ENCODE data around the gene CACNG5.
A peak's percentile ranks its signal among the peaks of the same experiment; 100 is the strongest.
"Not testable (repeated sequence)": the region's sequence is repeated elsewhere in the genome, so short reads cannot be mapped to it uniquely, and the experiment has no call there.

The CACNG5 gene

GRCh38 chr17:66849851-66850580 lies 15.1 kb downstream of the CACNG5 start:
- DNase-seq (ENCODE audit: low read depth): no peak

- DNase-seq (ENCODE audit: low read depth): no peak
Measured at GRCh38 chr17:66850692-66851091, 15.8 kb downstream of the CACNG5 start.

- DNase-seq (ENCODE audit: low read depth): no peak
Measured at GRCh38 chr17:66855204-66855603, 20.3 kb downstream of the CACNG5 start.

GRCh38 chr17:66858226-66859083 lies 23.5 kb downstream of the CACNG5 start:
- no peak for DNase-seq (ENCODE audit: low read depth)

- no peak for DNase-seq (ENCODE audit: low read depth)
Measured at GRCh38 chr17:66859353-66859752, 24.4 kb downstream of the CACNG5 start.

- DNase-seq (ENCODE audit: low read depth): no peak
Measured at GRCh38 chr17:66860204-66860603, 25.3 kb downstream of the CACNG5 start.

- DNase-seq (ENCODE audit: low read depth): no peak
Measured at GRCh38 chr17:66863820-66864219, 28.9 kb downstream of the CACNG5 start.

GRCh38 chr17:66865151-66865550 lies 30.2 kb downstream of the CACNG5 start:
- peak; percentile 4 for DNase-seq (ENCODE audit: low read depth)

- no peak for DNase-seq (ENCODE audit: low read depth)
Measured at GRCh38 chr17:66873962-66874361, 39.0 kb downstream of the CACNG5 start.

GRCh38 chr17:66884931-66885330 lies 50.0 kb downstream of the CACNG5 start:
- DNase-seq (ENCODE audit: low read depth): no peak

- DNase-seq (ENCODE audit: low read depth): no peak
Measured at GRCh38 chr17:66885417-66885816, 50.5 kb downstream of the CACNG5 start.

- DNase-seq (ENCODE audit: low read depth): no peak
Measured at GRCh38 chr17:66889480-66890230, 54.7 kb downstream of the CACNG5 start.

GRCh38 chr17:66892246-66892645 lies 57.3 kb downstream of the CACNG5 start:
- no peak for DNase-seq (ENCODE audit: low read depth)

GRCh38 chr17:66893382-66893781 lies 58.5 kb downstream of the CACNG5 start:
- no peak for DNase-seq (ENCODE audit: low read depth)

GRCh38 chr17:66893863-66894262 lies 58.9 kb downstream of the CACNG5 start:
- DNase-seq (ENCODE audit: low read depth): no peak

GRCh38 chr17:66897141-66897540 lies 62.2 kb downstream of the CACNG5 start:
- DNase-seq (ENCODE audit: low read depth): no peak

GRCh38 chr17:66898536-66898935 lies 63.6 kb downstream of the CACNG5 start:
- no peak for DNase-seq (ENCODE audit: low read depth)

- DNase-seq (ENCODE audit: low read depth): no peak
Measured at GRCh38 chr17:66900126-66901010, 65.5 kb downstream of the CACNG5 start.

- not testable (repeated sequence) for DNase-seq (ENCODE audit: low read depth)
Measured at GRCh38 chr17:66903296-66903695, 68.4 kb downstream of the CACNG5 start.

GRCh38 chr17:66903781-66904180 lies 68.9 kb downstream of the CACNG5 start:
- no peak for DNase-seq (ENCODE audit: low read depth)
